GM12892 (cell line): ENCODE data around the gene POLR1C.

Experiments used
- POLR2A ChIP-seq: IDR thresholded peaks from 2 replicates; pipeline ENCODE4 v1.6.1; 2011; ENCODE audit warnings: low read depth, low read length, control low read depth
- POLR2AphosphoS5 ChIP-seq: IDR thresholded peaks from 2 replicates; pipeline ENCODE4 v1.6.1; 2011; ENCODE audit warnings: low read depth, low read length, control low read depth
- TAF1 ChIP-seq: IDR thresholded peaks from 2 replicates; pipeline ENCODE4 v1.6.1; 2011; ENCODE audit warnings: low read depth, mild to moderate bottlenecking, control low read depth, low read length, borderline replicate concordance

DNA sequence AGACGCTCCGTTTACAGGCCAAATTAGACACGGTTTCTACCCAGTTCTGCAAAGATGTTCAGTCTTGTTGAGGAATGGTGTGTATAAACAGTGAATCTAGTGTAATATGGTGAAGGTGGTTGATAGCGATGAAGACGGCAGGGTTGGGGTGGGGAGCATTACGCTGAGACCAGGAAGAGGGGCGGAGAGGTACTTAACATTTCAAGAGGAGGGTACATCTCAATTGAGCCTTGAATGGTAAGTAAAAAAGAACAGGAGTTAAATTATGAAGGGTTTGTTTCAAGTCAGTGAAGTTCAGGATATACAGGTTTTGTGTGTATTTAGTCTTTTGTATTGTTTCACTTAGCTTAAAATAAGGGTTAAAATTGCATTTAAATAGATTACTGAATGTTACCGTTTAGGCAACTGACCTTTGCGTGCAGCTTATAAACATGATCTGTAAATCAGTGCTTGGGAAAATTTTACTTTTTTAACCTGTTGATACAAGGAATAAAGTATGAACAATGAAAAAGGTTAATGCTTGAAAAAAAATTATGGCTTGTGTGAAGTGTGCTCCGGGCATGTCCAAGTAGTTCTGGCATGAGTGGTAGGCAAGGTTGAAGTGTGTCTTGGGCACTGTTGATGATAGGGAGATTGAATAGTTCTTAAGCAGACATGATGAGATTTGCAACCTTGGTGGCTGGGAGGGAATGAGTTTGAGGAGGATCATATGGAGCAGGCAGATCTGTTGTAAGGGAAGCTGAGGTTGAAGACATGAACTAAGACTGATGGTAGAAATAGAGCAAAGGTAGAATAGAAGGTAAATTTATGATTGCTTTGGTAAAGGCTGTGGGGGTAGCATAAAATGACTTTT lies 842 bp downstream of the POLR1C start:
- TF ChIP-seq TAF1 (no peak), POLR2A (no peak), POLR2AphosphoS5 (no peak)
